ENCODE data around the gene ARL15. TPM values are rescaled to one million over a fixed set of nuclear protein-coding genes. Genes with fewer than 3 reads are reported as not detected.
A peak's percentile ranks its signal among the peaks of the same experiment; 100 is the strongest.

The ARL15 gene
- total RNA-seq, 2 donors from 2014 or later: 14.3 to 24.1 TPM

DNA sequence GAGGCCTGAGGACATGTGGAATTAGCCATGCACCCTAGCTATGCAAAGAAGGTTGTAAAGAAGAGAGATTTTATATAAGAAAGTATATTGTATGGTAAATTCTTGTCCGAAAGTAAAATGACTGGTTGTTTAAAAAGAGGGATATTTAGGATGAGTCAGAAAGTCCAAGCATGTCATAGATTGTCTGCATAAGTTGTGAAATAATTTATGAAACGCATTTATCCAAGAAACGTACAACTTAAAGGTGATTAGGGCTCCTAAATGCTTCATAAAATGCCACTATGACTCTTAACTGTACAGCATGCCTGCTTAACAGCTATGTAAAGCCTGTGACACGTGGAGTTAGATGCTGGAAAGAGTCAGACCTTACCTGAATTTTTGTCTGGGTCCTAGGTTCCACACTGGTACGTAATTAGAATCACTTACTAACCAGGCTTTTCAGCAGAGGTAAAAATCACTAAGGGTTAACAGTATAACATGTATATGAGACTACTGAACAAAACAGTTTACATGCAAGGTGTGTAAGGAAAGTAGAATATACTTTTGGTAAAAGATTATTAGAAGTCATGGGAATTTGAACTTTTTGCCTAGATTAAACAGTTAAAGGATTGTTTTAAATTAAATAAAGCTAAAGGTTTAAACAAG, 37.0 kb upstream of the ARL15 start:
- WGBS, 2 donors: 81% methylated on average over 5 of the region's 5 CpGs
- no peak overlapping the region for H3K27ac ChIP-seq
- DNase-seq: no peak
- H3K4me1 ChIP-seq: peaks cover 6% of the 10 kb centered on the region
- intact Hi-C loops (cut with DNase I): no loop called here
- no peaks in the 10 kb centered on the region for H3K9me3 ChIP-seq
- H3K36me3 ChIP-seq (replicated peaks in 1 of 2; ENCODE audit: insufficient read depth in 1 of 2, low read depth in 2 of 2): no peaks in the 10 kb centered on the region
- H3K4me3 ChIP-seq: no peak overlapping the region
- ATAC-seq: no peak
- no peaks in the 10 kb centered on the region for H3K27me3 ChIP-seq
- TF ChIP-seq, protein P1, sequence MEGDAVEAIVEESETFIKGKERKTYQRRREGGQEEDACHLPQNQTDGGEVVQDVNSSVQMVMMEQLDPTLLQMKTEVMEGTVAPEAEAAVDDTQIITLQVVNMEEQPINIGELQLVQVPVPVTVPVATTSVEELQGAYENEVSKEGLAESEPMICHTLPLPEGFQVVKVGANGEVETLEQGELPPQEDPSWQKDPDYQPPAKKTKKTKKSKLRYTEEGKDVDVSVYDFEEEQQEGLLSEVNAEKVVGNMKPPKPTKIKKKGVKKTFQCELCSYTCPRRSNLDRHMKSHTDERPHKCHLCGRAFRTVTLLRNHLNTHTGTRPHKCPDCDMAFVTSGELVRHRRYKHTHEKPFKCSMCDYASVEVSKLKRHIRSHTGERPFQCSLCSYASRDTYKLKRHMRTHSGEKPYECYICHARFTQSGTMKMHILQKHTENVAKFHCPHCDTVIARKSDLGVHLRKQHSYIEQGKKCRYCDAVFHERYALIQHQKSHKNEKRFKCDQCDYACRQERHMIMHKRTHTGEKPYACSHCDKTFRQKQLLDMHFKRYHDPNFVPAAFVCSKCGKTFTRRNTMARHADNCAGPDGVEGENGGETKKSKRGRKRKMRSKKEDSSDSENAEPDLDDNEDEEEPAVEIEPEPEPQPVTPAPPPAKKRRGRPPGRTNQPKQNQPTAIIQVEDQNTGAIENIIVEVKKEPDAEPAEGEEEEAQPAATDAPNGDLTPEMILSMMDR (IDR thresholded peaks at IDR 0.05): no peak
- no peak for TF ChIP-seq POLR2A (IDR thresholded peaks at IDR 0.05)

DNA sequence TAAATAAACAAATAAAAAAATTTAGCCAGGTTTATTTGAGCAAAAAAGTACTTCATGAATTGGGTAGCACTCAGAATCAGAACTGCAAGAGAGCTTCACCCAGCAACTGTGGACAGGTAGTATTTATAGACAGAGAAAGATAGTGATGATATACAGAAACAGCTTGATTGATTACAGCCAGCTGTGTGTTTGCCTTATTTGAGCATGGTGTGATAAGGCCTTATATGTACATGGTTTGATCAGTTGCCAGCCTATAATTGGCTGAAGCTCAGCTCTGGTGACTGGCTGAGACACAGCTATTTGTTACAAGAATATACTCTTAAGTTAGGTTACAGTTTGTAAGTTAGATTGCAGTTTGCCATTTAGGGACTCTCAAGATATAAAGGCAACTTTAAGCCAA, 34.3 kb upstream of the ARL15 start:
- H3K27ac ChIP-seq: no peak overlapping the region
- no peaks in the 10 kb centered on the region for H3K9me3 ChIP-seq
- no peaks in the 10 kb centered on the region for H3K27me3 ChIP-seq
- ATAC-seq: no peak
- H3K36me3 ChIP-seq (replicated peaks in 1 of 2; ENCODE audit: insufficient read depth in 1 of 2, low read depth in 2 of 2): no peaks in the 10 kb centered on the region
- H3K4me3 ChIP-seq: no peak overlapping the region
- TF ChIP-seq, protein P1 (IDR thresholded peaks at IDR 0.05): no peak
- no peak for TF ChIP-seq POLR2A (IDR thresholded peaks at IDR 0.05)
- peak in 3 of 4 donors; percentile 38 to 62 (median 43) for DNase-seq
- intact Hi-C loops (cut with DNase I): no loop called here
- H3K4me1 ChIP-seq: peaks cover 6% of the 10 kb centered on the region

GRCh38 chr5:54341971-54342370, 31.6 kb upstream of the ARL15 start:
- no peak for TF ChIP-seq POLR2A (IDR thresholded peaks at IDR 0.05)
- TF ChIP-seq, protein P1 (IDR thresholded peaks at IDR 0.05): no peak
- Histone ChIP-seq H3K4me1 (peaks cover 6% of the 10 kb centered on the region), H3K36me3 (replicated peaks in 1 of 2; ENCODE audit: insufficient read depth in 1 of 2, low read depth in 2 of 2) (no peaks in the 10 kb centered on the region), H3K4me3 (no peak overlapping the region), H3K9me3 (no peaks in the 10 kb centered on the region), H3K27me3 (no peaks in the 10 kb centered on the region), H3K27ac (no peak overlapping the region)
- DNase-seq (no peak), ATAC-seq (no peak)
- WGBS, 2 donors: 96 to 98% methylated on average over 2 of the region's 2 CpGs
- intact Hi-C loops (cut with DNase I): no loop called here

DNA sequence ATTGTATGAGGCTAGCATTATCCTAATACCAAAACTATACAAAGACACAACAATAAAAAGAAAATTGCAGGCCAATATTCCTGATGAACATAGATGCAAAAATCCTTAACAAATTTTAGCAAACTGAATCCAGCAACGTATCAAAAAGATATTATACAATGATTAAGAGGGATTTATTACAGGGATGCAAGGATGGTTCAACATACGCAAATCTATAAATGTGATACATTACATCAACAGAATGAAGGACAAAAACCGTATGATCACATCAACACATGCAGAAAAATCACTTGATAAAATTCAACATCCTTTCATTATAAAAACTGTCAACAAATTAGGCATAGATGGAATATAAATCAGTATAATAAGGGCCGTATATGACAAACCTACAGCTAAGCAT, 27.1 kb upstream of the ARL15 start:
- H3K36me3 ChIP-seq (replicated peaks in 1 of 2; ENCODE audit: insufficient read depth in 1 of 2, low read depth in 2 of 2): no peaks in the 10 kb centered on the region
- no peaks in the 10 kb centered on the region for H3K27me3 ChIP-seq
- H3K4me1 ChIP-seq: no peaks in the 10 kb centered on the region
- H3K4me3 ChIP-seq: no peak overlapping the region
- intact Hi-C loops (cut with DNase I): no loop called here
- no peak overlapping the region for H3K27ac ChIP-seq
- no peaks in the 10 kb centered on the region for H3K9me3 ChIP-seq
- 51 to 69% methylated on average over 4 of the region's 4 CpGs for WGBS, 2 donors
- ATAC-seq (no peak), DNase-seq (no peak)
- TF ChIP-seq POLR2A (IDR thresholded peaks at IDR 0.05): no peak
- TF ChIP-seq, protein P1 (IDR thresholded peaks at IDR 0.05): no peak

DNA sequence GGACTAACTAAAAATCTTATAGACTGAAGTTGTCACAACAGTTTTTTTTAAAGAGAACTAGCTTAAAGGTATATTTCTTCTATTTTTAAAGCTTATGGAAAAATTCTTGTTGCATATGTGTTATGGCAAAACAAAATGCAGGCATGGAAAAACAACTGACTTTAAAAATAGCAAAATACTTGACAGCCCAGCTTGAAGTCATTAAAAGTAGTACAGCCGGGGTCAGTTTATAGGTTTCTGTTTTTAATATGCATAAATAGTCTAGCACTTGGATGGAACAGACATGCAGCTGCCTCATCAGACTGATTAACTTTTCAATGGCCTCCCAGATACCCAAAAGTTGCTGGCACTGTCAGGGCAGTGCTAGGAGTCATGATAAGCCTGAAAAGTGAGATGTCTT, 22.3 kb upstream of the ARL15 start:
- no peak for ATAC-seq
- Histone ChIP-seq H3K27ac (no peak overlapping the region), H3K36me3 (replicated peaks in 1 of 2; ENCODE audit: insufficient read depth in 1 of 2, low read depth in 2 of 2) (no peaks in the 10 kb centered on the region), H3K4me3 (no peak overlapping the region), H3K4me1 (no peaks in the 10 kb centered on the region), H3K27me3 (no peaks in the 10 kb centered on the region), H3K9me3 (no peaks in the 10 kb centered on the region)
- intact Hi-C loops (cut with DNase I): no loop called here
- WGBS, 2 donors: 71 to 84% methylated on average over 1 of the region's 1 CpG
- TF ChIP-seq, protein P1 (IDR thresholded peaks at IDR 0.05): no peak
- no peak for TF ChIP-seq POLR2A (IDR thresholded peaks at IDR 0.05)
- no peak for DNase-seq
